GM21528 (cell line): ENCODE results near the gene HHAT.

Experiments
- ATAC-seq: cut with Tn5 transposase; IDR thresholded peaks from one replicate; pipeline ENCODE4 v1.9.1; 2021; ENCODE audit warnings: mild to moderate bottlenecking, moderate library complexity; ENCODE audit not compliant: unreplicated experiment, low FRiP score

The HHAT gene

DNA sequence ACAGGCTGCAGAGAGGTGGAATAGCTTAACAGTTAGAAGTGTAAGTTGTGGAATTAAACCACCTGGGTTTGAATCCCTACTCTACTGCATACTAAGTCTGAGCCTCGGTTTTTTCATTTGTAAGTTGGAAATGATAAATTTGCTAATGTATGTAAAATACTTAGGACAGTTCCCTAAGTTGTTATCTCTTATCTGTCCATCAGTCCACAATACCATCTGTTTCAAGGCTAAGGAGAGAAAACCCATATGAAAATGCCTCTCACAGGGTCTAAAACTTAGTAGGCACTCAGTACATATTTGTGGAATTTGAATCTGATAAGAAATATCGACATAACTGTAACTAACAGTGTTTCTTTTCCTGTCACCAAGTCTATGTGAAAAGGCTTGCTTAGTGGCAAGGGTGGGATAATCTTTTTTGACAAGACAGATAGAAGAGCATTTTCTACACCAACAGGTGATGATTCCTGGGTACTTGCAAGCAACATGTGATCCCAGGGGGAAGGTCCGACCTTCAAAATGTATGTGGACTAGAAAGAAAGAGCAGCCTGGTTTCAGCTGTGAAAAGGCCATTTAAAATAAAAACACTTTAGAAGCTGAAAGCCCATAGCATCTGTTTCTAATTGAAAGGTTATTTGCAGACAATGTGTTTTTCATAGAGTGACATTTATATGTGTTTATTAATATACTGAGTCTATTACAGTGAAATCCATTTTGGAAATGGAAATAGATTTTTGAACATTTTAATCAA lies 202.9 kb downstream of the HHAT start:
- no peak for ATAC-seq

DNA sequence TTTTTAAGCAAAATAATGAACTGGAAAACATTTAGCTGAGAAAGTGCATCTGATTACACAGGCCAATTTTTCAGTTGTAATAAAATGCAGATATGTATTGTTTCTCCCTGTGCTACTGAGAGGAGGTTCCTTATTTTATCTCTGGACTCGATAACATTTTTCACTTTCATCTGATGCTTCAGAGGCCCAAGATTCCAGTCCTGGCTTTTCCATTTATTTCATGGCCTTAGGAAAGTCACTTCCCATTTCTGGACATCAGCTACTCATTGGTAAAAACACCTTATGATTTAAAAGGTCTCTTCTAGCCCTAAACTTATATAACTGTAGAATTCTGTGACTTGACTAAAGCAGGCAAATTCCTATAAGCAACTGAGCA lies 203.5 kb downstream of the HHAT start:
- no peak for ATAC-seq

- no peak for ATAC-seq
Observed at GRCh38 chr1:210535761-210536160, 207.1 kb downstream of the HHAT start.

DNA sequence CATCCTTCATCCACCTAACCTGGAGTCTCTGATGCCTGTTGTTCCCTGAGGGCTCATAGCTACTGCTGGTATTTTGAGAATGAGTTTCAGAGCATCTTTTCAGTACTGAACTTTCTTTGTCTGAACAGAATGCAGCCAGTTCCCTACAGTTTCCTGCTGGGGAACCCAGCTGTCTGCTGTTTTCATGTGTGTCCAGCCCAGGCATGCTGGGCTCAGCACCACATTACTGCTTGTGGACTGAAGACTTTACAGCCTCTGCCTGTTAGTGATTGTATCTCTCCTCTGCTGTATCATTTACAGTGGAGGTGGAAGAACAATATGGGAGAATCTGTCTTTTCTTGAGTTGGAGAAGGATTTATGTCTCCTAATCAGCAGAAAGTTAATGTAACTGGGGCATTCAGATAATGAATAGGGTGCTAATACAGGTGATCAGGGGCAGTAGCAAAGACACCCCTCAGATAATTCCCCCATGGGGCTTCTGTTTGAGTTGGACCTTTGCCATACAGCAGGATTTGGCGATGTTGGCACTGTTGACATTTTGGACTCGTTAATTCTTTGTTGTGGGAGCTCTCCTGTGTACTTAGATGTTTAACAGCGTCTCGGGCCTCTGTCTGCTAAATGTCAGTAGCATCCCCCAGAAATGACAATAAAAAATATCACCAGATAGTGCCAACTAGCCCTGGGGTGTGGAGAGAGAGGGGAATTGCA lies 207.7 kb downstream of the HHAT start:
- no peak for ATAC-seq

DNA sequence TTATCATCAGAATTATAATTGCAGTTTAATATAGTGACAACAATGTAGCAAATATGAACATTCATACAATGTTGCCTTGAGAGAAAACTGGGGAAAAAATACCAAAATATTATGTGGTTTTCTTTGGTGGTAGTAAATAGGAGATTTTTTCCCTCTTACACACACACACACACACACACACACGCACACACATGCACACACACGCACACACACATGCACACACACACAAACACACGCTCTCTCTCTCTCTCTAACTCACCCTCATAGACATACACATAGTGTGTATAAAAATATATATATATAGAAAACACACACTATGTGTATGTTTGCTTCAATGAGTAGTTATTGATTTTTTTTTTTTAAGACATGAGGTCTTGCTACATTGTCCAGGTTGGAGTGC lies 211.6 kb downstream of the HHAT start:
- no peak for ATAC-seq

- ATAC-seq: no peak
Observed at GRCh38 chr1:210541680-210542358, 213.1 kb downstream of the HHAT start.

DNA sequence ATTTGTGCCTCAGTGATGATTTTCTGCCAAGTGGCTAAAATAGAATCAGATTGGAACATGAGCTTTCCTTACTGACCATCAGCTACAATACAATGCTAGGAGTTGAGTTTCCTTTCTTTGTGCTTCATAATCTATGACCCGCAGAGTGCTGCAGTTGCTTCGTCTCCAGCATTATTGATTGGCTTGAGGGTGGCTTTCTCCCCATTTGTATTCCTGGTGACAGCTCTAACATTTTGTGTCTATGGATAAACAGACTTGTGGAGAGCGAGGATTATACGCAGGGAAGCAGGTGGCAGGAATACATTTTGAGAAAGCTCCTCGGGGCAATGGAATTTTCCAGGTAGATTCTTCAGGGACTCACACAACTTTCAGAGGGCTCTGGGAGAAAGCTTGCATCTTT lies 223.2 kb downstream of the HHAT start:
- no peak for ATAC-seq

GRCh38 chr1:210553711-210554110 lies 225.0 kb downstream of the HHAT start:
- no peak for ATAC-seq

DNA sequence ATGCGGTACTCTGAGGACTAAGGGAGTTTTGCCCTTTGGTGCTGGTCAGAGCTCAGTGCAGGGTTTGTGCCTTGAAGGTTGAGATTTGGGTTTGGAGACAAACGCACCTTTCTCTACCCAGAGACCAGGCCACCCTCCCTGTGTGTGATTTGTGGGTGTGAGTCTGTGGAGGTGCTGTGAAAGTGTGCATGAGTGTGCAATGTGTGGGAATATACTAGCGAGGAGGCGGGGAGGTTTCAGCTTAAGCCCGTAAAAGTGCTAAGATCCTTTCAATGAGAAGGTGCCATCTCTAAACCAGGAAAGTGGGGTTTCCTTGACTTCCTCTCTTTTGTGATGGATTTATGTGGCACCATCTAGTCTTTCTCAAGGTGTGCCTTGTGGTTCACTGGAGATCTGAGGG lies 225.7 kb downstream of the HHAT start:
- ATAC-seq: no peak

- ATAC-seq: no peak
Observed at GRCh38 chr1:210556475-210556874, 227.8 kb downstream of the HHAT start.

DNA sequence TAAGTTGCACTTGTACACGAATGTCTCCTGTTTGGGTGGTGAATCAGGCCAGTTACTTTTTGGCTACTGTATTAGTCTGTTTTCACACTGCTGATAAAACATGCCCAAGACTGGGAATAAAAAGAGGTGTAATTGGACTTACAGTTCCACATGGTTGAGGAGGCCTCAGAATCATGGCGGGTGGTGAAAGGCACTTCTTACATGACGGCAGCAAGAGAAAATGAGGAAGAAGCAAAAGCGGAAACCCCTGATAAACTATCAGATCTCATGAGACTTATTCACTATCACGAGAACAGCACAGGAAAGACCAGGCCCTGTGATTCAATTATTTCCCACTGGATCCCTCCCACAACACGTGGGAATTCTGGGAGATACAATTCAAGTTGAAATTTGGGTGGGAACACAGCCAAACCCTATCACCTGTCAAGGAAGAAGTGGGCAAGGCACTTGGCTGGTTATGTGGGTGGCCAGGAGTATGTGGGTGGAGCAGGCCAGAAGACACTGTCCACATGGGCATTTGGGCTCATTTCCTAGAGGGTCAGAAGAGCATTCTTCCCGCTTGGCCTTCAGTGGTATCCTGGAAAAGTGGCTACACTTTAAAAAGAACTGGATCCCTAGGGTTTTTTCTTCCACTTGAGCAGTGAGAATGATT lies 228.8 kb downstream of the HHAT start:
- no peak for ATAC-seq

DNA sequence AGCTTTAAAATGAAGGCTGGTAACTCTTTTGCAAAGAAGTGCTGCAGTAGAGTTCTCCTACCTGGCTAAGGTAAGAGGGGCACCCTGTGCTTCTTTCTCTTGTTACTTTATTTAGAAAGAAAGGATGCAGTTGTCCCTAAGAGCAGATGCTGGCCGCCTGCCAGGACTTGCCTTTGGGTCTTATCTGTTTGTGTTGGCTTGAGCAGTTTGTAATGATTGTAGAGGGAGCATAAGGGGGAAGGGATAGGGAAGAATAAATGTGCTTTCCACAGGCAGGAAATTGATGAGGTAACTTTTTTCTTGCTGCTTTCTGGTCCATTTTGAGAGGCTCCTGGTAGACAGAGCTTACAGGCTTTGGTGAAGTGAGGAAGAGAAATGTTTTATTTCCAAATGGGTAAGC lies 229.6 kb downstream of the HHAT start:
- no peak for ATAC-seq

DNA sequence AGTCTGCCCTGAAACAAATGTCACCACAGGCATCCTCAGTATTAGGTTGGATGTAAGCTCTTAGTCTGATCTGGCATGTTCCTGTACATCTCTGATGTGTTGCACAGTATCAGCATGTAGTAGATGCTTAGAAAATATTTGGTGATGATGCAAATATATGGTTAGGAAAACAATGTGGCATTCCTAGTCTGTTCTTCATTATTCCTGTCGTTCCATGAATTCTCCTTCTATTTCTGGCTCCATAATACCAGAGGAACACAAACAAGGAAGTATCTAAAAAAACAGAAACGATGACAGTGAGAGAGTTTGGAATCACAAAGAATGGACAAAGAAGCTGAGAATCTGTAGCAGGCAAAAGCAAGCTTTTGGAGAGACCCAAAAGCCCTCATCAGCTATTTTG lies 236.6 kb downstream of the HHAT start:
- no peak for ATAC-seq

GRCh38 chr1:210568631-210569030 lies 239.9 kb downstream of the HHAT start:
- ATAC-seq: no peak

DNA sequence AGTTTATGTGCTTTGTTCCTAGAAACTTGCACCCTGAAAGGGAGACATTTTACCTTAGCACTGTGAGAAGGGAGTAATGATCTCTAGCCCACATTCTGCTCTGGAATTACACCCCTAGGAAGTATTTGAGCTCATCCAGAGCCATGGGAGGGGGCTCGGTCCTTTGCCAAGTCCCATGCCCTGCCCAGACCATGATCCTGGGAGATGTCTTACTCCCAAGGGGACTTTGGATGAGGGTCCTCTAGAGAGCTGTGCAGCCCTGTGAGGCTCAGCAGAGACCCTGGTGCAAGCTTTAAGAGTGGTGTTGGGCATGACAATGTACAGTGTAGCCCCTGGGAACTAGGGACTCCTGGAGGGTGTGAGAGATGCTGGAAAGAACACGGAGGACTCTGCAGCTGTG lies 241.4 kb downstream of the HHAT start:
- ATAC-seq: no peak

GRCh38 chr1:210571356-210572284 lies 242.9 kb downstream of the HHAT start:
- no peak for ATAC-seq

DNA sequence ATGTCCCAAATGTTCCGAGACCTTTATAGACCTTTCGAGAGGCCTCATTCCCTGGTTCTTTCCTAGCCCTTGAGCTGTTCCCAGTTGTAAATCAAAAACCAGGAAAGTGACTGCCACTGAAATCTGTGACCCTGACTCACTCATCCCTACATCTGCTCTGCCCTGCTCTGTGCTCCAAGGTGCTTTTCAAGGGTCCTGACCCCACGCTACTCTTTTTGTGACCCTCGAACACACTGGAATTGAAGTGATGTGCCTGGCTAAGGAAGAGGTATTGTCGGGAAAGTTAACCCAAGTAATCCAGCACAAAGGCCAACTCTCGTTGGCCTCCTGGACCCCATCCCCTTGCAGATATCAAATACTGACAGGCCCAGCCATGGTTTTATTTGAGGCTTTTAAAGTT lies 244.4 kb downstream of the HHAT start:
- no peak for ATAC-seq

DNA sequence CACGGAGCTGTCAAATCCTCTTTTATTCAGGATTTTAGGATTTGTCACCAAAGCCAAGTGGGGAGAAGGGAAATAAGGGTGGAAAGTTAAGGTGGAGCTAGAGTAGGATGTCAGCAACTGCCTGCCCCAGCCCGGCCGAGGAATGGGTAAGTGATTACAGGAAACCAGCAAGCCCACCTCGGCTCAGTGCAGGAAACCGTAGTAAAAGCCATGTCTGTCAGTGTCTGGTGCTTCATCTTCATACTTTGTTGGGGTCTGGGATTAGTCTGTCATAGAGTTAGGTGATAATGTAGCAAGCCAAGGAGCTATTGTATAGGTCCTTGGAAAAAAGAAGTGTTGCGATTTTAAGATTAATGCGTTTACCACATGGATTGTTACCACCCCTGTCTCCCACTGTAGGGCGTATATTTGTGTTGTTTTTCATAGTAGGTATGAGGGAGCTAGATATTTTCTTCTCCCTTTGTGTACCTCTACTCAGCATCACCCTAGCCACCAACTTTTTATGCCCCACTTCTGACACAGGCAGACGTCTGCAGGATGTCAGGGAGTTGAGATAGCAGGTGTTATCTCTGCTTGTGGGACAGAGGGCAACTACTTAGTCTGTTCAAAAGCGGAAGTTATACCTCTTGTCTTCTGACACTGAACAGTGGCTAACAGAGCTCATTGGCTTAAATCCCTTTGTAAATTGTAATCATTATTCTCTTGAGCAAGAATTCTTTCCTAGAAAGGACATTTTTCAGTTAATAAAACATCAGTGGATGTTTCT lies 253.7 kb downstream of the HHAT start:
- peak; percentile 65 for ATAC-seq

GRCh38 chr1:210584439-210585113 lies 255.9 kb downstream of the HHAT start:
- peak; percentile 79 for ATAC-seq
